ENCODE data around the gene DPP7. TPM values are rescaled to one million over a fixed set of nuclear protein-coding genes. Genes with fewer than 3 reads are reported as not detected.

The DPP7 gene
- total and polyA plus RNA-seq, 10 of the 15 experiments (the other 5 are each of a cell fraction or from before 2014, with no cell fraction given) = 0.68 to 245 (median 106) TPM

DNA sequence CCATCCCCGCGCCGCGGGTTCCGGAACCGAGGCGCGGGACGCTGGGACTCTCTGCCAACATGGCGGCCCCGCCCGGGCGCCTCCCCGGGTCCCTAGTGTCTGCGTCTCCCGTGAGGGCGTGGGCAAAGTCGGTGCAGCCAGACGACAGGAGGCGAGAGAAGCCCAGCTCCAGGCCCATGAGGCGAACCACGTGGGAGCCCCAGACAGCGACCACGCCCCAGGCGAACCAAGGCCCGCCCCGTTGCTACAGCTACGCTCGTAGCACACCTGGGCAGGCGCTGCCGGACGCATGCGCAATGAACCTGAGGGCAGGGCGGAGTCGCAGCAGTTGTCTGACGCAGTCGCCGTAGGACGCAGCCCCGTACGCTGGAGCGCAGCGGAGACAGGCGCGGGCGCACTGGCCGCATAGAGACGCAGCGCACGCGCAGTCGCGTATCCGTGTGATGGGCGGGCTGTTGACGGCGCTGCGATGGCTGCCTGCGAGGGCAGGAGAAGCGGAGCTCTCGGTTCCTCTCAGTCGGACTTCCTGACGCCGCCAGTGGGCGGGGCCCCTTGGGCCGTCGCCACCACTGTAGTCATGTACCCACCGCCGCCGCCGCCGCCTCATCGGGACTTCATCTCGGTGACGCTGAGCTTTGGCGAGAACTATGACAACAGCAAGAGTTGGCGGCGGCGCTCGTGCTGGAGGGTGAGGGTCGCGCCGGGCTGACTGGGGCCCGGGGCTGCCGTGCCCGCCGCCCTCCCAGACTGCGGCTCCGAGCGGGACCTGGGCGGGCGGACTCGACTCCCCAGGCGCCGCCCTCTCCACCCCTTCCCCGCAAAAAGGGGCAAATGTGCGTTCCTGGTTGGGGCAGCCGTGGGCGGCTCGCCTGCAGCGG lies 27.8 kb downstream of the DPP7 start, which contains the start of gene MAN1B1 (continued):
- TF ChIP-seq, protein P1, sequence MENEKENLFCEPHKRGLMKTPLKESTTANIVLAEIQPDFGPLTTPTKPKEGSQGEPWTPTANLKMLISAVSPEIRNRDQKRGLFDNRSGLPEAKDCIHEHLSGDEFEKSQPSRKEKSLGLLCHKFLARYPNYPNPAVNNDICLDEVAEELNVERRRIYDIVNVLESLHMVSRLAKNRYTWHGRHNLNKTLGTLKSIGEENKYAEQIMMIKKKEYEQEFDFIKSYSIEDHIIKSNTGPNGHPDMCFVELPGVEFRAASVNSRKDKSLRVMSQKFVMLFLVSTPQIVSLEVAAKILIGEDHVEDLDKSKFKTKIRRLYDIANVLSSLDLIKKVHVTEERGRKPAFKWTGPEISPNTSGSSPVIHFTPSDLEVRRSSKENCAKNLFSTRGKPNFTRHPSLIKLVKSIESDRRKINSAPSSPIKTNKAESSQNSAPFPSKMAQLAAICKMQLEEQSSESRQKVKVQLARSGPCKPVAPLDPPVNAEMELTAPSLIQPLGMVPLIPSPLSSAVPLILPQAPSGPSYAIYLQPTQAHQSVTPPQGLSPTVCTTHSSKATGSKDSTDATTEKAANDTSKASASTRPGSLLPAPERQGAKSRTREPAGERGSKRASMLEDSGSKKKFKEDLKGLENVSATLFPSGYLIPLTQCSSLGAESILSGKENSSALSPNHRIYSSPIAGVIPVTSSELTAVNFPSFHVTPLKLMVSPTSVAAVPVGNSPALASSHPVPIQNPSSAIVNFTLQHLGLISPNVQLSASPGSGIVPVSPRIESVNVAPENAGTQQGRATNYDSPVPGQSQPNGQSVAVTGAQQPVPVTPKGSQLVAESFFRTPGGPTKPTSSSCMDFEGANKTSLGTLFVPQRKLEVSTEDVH (IDR thresholded peaks at IDR 0.05; ENCODE audit: low read depth, partially characterized antibody) = no peak
- no peak for TF ChIP-seq SMC3 (IDR thresholded peaks at IDR 0.05; ENCODE audit: borderline replicate concordance, low read length)
- no peak for TF ChIP-seq CBX5 (IDR thresholded peaks at IDR 0.05; ENCODE audit: low read depth)
- TF ChIP-seq WRNIP1 (IDR thresholded peaks at IDR 0.05; ENCODE audit: borderline replicate concordance, low read depth, low read length) = no peak
- TF ChIP-seq HDAC6 (IDR thresholded peaks at IDR 0.05; ENCODE audit: unreplicated experiment) = no peak
- TF ChIP-seq FOXK2 (IDR thresholded peaks at IDR 0.05) = peak; percentile 85
- TF ChIP-seq SP1 (IDR thresholded peaks at IDR 0.05; ENCODE audit: low read depth, low read length) = peak; percentile 47
- no peak for TF ChIP-seq RAD21 (IDR thresholded peaks at IDR 0.05; ENCODE audit: insufficient read depth, low read depth, low read length)
- TF ChIP-seq RUNX3 (IDR thresholded peaks at IDR 0.05; ENCODE audit: low read length) = 0 out of 2 replicates have a peak, but pooled peaks have one; percentile 7
- no peak for TF ChIP-seq STAT3 (IDR thresholded peaks at IDR 0.05; ENCODE audit: low read depth, low read length)
- peak; percentile 15 for TF ChIP-seq MYC (IDR thresholded peaks at IDR 0.05; ENCODE audit: insufficient read depth, insufficient read length, insufficient replicate concordance, low read length, severe bottlenecking)
- TF ChIP-seq NFYA (IDR thresholded peaks at IDR 0.05; ENCODE audit: borderline replicate concordance, low read depth, low read length) = no peak
- TF ChIP-seq HCFC1 (IDR thresholded peaks at IDR 0.05; ENCODE audit: low read length) = peak; percentile 56
- no peak for TF ChIP-seq NFIC (IDR thresholded peaks at IDR 0.05; ENCODE audit: low read depth, low read length)
- TF ChIP-seq, protein P2, sequence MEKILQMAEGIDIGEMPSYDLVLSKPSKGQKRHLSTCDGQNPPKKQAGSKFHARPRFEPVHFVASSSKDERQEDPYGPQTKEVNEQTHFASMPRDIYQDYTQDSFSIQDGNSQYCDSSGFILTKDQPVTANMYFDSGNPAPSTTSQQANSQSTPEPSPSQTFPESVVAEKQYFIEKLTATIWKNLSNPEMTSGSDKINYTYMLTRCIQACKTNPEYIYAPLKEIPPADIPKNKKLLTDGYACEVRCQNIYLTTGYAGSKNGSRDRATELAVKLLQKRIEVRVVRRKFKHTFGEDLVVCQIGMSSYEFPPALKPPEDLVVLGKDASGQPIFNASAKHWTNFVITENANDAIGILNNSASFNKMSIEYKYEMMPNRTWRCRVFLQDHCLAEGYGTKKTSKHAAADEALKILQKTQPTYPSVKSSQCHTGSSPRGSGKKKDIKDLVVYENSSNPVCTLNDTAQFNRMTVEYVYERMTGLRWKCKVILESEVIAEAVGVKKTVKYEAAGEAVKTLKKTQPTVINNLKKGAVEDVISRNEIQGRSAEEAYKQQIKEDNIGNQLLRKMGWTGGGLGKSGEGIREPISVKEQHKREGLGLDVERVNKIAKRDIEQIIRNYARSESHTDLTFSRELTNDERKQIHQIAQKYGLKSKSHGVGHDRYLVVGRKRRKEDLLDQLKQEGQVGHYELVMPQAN (conservative IDR thresholded peaks at IDR 0.05) = peak; percentile 87
- no peak for TF ChIP-seq IRF4 (IDR thresholded peaks at IDR 0.05; ENCODE audit: low read depth, low read length)
- no peak for TF ChIP-seq CBX3 (IDR thresholded peaks at IDR 0.05; ENCODE audit: borderline replicate concordance, low read depth)
- TF ChIP-seq BMI1 (IDR thresholded peaks at IDR 0.05; ENCODE audit: borderline replicate concordance) = peak; percentile 96
- no peak for TF ChIP-seq ASH2L (IDR thresholded peaks at IDR 0.05; ENCODE audit: borderline replicate concordance, low read depth)
- TF ChIP-seq IKZF1 (conservative IDR thresholded peaks at IDR 0.05) = peak; percentile 100
- TF ChIP-seq, protein P3, sequence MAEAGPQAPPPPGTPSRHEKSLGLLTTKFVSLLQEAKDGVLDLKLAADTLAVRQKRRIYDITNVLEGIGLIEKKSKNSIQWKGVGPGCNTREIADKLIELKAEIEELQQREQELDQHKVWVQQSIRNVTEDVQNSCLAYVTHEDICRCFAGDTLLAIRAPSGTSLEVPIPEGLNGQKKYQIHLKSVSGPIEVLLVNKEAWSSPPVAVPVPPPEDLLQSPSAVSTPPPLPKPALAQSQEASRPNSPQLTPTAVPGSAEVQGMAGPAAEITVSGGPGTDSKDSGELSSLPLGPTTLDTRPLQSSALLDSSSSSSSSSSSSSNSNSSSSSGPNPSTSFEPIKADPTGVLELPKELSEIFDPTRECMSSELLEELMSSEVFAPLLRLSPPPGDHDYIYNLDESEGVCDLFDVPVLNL (IDR thresholded peaks at IDR 0.05; ENCODE audit: low read depth, low read length) = no peak
- peak; percentile 63 for TF ChIP-seq KLF5 (IDR thresholded peaks at IDR 0.05; ENCODE audit: partially characterized antibody)
- TF ChIP-seq, protein P4, sequence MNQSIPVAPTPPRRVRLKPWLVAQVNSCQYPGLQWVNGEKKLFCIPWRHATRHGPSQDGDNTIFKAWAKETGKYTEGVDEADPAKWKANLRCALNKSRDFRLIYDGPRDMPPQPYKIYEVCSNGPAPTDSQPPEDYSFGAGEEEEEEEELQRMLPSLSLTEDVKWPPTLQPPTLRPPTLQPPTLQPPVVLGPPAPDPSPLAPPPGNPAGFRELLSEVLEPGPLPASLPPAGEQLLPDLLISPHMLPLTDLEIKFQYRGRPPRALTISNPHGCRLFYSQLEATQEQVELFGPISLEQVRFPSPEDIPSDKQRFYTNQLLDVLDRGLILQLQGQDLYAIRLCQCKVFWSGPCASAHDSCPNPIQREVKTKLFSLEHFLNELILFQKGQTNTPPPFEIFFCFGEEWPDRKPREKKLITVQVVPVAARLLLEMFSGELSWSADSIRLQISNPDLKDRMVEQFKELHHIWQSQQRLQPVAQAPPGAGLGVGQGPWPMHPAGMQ (IDR thresholded peaks at IDR 0.05; ENCODE audit: borderline replicate concordance) = no peak
